HepG2 (cell line): ENCODE measurements around the gene SPCS1. TPM values are rescaled to one million over a fixed set of nuclear protein-coding genes. Genes with fewer than 3 reads are reported as not detected.

Experiments used
- AGO2 ChIP-seq: fragments of 200-400 bp; formaldehyde crosslinking; optimal IDR thresholded peaks from 2 replicates; pipeline ENCODE3; 2017; ENCODE audit warnings: mild to moderate bottlenecking, low read depth, low read length, moderate library complexity
- AKAP8 ChIP-seq: sonication (generic); formaldehyde crosslinking; IDR thresholded peaks from 2 replicates; pipeline ENCODE4 v1.5.1; 2020; ENCODE audit warnings: mild to moderate bottlenecking, missing genetic modification reagents
- ESRRA ChIP-seq: sonication (generic); formaldehyde crosslinking; IDR thresholded peaks from 2 replicates; pipeline ENCODE4 v1.5.1; 2020; ENCODE audit warnings: mild to moderate bottlenecking, low read depth, missing genetic modification reagents
- HNF4A ChIP-seq: sonication (generic); formaldehyde crosslinking; IDR thresholded peaks from 2 replicates; pipeline ENCODE4 v1.4.0; 2020; ENCODE audit warnings: missing genetic modification reagents
- NPAS2 ChIP-seq: sonication (generic); formaldehyde crosslinking; IDR thresholded peaks from 2 replicates; pipeline ENCODE4 v1.8.0; 2022; ENCODE audit warnings: mild to moderate bottlenecking, missing genetic modification reagents, borderline replicate concordance
- PHF21A ChIP-seq: sonication (generic); formaldehyde crosslinking; IDR thresholded peaks from 2 replicates; pipeline ENCODE4 v1.5.0; 2020; ENCODE audit warnings: mild to moderate bottlenecking, missing genetic modification reagents
- SRSF1 ChIP-seq: fragments of 200-400 bp; formaldehyde crosslinking; optimal IDR thresholded peaks from 2 replicates; pipeline ENCODE3; 2017; ENCODE audit warnings: mild to moderate bottlenecking, low read depth, low read length, moderate library complexity
- SRY ChIP-seq: sonication (generic); formaldehyde crosslinking; IDR thresholded peaks from 2 replicates; pipeline ENCODE4 v1.8.0; 2022; ENCODE audit warnings: mild to moderate bottlenecking, missing genetic modification reagents
- ZFP37 ChIP-seq: sonication (generic); formaldehyde crosslinking; IDR thresholded peaks from 2 replicates; pipeline ENCODE4 v1.4.0; 2020; ENCODE audit warnings: missing genetic modification reagents, borderline replicate concordance
- ZNF232 ChIP-seq: sonication (generic); formaldehyde crosslinking; IDR thresholded peaks from 2 replicates; pipeline ENCODE4 v1.4.0; 2020; ENCODE audit warnings: missing genetic modification reagents, borderline replicate concordance
- ZNF333 ChIP-seq: sonication (generic); formaldehyde crosslinking; IDR thresholded peaks from 2 replicates; pipeline ENCODE4 v1.4.0; 2020; ENCODE audit warnings: mild to moderate bottlenecking, missing genetic modification reagents, borderline replicate concordance
- ZNF350 ChIP-seq: sonication (generic); formaldehyde crosslinking; IDR thresholded peaks from 2 replicates; pipeline ENCODE4 v1.4.0; 2020; ENCODE audit warnings: mild to moderate bottlenecking, low read depth, missing genetic modification reagents, borderline replicate concordance
- ZNF724P ChIP-seq: sonication (generic); formaldehyde crosslinking; IDR thresholded peaks from 2 replicates; pipeline ENCODE4 v1.8.0; 2022; ENCODE audit warnings: missing genetic modification reagents, borderline replicate concordance
- polyA plus RNA-seq, 8 experiments: library from polyadenylated mRNA; depleted of rRNA in 3 of 8; stranded (reverse) in 7 of 8; unstranded in 1 of 8; fragments of >200 nt; fragmentation: Illumina TruSeq in 4 of 8; extraction: Trizol in 4 of 8; gene quantifications; 2 replicates each; pipeline versions ENCODE4 v1.2.1 to v1.2.3, GENCODE V29; 2011 to 2016; ENCODE audit warnings: low read depth in 4 of 8, missing spikeins in 1 of 8, mixed read lengths in 1 of 8; ENCODE audit not compliant: insufficient read depth in 1 of 8
- total RNA-seq, 5 experiments: library from RNA; depleted of rRNA; stranded (reverse); fragments of >200 nt; fragmentation: Illumina TruSeq; extraction: Trizol; gene quantifications; 2 replicates each; pipeline ENCODE4 v1.2.3, GENCODE V29; 2016; ENCODE audit warnings: low read depth in 1 of 5
- TF ChIP-seq, protein P1 (sequence below): sonication (generic); formaldehyde crosslinking; IDR thresholded peaks from 2 replicates; pipeline ENCODE4 v1.4.0; 2020; ENCODE audit warnings: mild to moderate bottlenecking, missing genetic modification reagents
- TF ChIP-seq, protein P2 (sequence below): sonication (generic); formaldehyde crosslinking; IDR thresholded peaks from 2 replicates; pipeline ENCODE4 v1.4.0; 2020; ENCODE audit warnings: mild to moderate bottlenecking, missing genetic modification reagents
- TF ChIP-seq, protein P3 (sequence below): sonication (generic); formaldehyde crosslinking; IDR thresholded peaks from 2 replicates; pipeline ENCODE4 v1.4.0; 2020; ENCODE audit warnings: mild to moderate bottlenecking, low read depth, missing genetic modification reagents
- TF ChIP-seq, protein P4 (sequence below): sonication (generic); formaldehyde crosslinking; IDR thresholded peaks from 2 replicates; pipeline ENCODE4 v1.4.0; 2020; ENCODE audit warnings: missing genetic modification reagents
- TF ChIP-seq, protein P5 (sequence below): sonication (generic); formaldehyde crosslinking; IDR thresholded peaks from 2 replicates; pipeline ENCODE4 v1.8.1; 2023; ENCODE audit warnings: missing genetic modification reagents, mild to moderate bottlenecking, borderline replicate concordance
- TF ChIP-seq, protein P6 (sequence below): sonication (generic); formaldehyde crosslinking; IDR thresholded peaks from 2 replicates; pipeline ENCODE4 v1.4.0; 2020; ENCODE audit warnings: mild to moderate bottlenecking, missing genetic modification reagents, borderline replicate concordance

Gene SPCS1
- total and polyA plus RNA-seq, 2 of the 13 experiments (the other 11 are each of a cell fraction or from before 2014, with no cell fraction given): 84.6 to 120 TPM

DNA sequence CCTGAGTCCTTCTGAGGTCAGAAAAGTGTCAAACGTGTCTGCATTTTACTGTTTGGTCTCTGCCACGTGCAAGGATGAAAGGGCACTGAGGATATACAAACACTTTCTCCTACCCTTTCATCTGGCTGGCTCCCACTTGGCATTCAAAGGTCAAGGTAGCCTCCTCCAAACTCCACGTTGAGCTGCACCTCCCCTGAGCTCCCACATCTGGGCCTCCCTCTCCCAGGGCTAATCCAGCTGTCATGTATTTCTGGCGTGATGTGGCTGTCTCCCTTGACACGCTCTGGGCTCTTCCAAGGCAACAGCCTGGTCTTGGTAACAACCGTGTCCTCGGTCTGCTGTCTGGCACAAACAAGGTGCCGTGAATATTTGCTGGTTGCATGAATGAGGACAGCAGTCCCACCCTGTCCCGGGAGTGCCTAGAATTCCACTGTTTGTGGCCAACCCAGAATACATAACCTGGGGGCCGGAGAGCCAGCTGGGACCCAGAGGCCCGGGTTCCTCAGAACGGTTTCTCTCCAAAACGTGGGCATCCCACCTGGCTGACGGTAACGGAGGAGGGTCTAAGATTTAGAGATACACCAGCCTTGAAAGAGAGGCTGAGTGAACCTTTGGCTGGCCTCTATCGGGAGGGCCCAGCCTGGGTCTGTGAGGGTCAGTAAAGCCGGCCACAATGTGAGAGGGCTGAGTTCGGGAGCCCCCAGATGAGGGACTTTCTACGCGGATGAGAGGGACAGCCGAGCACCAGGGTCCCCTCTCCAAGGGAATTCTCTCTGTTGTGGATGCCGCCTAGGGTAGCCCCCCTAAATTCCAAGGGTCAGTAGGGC lies 1.1 kb upstream of the SPCS1 start (continued):
- TF ChIP-seq ZNF232 (CRISPR knock-in tag): peak; percentile 68; the same call in 1 of the 2 replicates
- peak; percentile 94 for TF ChIP-seq HNF4A (CRISPR knock-in tag)
- TF ChIP-seq SRSF1: no peak
- TF ChIP-seq AGO2: no peak
- TF ChIP-seq SRY: no peak
- no peak for TF ChIP-seq ZFP37 (CRISPR knock-in tag)
- 0 out of 2 replicates have a peak, but pooled peaks have one; percentile 42 for TF ChIP-seq AKAP8 (CRISPR knock-in tag)
- no peak for TF ChIP-seq ZNF724P
- TF ChIP-seq, protein P1, sequence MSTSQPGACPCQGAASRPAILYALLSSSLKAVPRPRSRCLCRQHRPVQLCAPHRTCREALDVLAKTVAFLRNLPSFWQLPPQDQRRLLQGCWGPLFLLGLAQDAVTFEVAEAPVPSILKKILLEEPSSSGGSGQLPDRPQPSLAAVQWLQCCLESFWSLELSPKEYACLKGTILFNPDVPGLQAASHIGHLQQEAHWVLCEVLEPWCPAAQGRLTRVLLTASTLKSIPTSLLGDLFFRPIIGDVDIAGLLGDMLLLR (CRISPR knock-in tag): peak; percentile 83; the same call in 1 of the 2 replicates
- TF ChIP-seq PHF21A (CRISPR knock-in tag): peak; percentile 67
- no peak for TF ChIP-seq NPAS2
- TF ChIP-seq, protein P2, sequence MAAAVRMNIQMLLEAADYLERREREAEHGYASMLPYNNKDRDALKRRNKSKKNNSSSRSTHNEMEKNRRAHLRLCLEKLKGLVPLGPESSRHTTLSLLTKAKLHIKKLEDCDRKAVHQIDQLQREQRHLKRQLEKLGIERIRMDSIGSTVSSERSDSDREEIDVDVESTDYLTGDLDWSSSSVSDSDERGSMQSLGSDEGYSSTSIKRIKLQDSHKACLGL (CRISPR knock-in tag): peak; percentile 70; the same call in 1 of the 2 replicates
- no peak for TF ChIP-seq ZNF333
- TF ChIP-seq, protein P3, sequence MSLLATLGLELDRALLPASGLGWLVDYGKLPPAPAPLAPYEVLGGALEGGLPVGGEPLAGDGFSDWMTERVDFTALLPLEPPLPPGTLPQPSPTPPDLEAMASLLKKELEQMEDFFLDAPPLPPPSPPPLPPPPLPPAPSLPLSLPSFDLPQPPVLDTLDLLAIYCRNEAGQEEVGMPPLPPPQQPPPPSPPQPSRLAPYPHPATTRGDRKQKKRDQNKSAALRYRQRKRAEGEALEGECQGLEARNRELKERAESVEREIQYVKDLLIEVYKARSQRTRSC: no peak
- peak; percentile 59 for TF ChIP-seq ESRRA
- TF ChIP-seq, protein P4, sequence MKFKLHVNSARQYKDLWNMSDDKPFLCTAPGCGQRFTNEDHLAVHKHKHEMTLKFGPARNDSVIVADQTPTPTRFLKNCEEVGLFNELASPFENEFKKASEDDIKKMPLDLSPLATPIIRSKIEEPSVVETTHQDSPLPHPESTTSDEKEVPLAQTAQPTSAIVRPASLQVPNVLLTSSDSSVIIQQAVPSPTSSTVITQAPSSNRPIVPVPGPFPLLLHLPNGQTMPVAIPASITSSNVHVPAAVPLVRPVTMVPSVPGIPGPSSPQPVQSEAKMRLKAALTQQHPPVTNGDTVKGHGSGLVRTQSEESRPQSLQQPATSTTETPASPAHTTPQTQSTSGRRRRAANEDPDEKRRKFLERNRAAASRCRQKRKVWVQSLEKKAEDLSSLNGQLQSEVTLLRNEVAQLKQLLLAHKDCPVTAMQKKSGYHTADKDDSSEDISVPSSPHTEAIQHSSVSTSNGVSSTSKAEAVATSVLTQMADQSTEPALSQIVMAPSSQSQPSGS (CRISPR knock-in tag): peak; percentile 81
- TF ChIP-seq, protein P5, sequence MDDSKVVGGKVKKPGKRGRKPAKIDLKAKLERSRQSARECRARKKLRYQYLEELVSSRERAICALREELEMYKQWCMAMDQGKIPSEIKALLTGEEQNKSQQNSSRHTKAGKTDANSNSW (CRISPR knock-in tag): no peak
- TF ChIP-seq, protein P6, sequence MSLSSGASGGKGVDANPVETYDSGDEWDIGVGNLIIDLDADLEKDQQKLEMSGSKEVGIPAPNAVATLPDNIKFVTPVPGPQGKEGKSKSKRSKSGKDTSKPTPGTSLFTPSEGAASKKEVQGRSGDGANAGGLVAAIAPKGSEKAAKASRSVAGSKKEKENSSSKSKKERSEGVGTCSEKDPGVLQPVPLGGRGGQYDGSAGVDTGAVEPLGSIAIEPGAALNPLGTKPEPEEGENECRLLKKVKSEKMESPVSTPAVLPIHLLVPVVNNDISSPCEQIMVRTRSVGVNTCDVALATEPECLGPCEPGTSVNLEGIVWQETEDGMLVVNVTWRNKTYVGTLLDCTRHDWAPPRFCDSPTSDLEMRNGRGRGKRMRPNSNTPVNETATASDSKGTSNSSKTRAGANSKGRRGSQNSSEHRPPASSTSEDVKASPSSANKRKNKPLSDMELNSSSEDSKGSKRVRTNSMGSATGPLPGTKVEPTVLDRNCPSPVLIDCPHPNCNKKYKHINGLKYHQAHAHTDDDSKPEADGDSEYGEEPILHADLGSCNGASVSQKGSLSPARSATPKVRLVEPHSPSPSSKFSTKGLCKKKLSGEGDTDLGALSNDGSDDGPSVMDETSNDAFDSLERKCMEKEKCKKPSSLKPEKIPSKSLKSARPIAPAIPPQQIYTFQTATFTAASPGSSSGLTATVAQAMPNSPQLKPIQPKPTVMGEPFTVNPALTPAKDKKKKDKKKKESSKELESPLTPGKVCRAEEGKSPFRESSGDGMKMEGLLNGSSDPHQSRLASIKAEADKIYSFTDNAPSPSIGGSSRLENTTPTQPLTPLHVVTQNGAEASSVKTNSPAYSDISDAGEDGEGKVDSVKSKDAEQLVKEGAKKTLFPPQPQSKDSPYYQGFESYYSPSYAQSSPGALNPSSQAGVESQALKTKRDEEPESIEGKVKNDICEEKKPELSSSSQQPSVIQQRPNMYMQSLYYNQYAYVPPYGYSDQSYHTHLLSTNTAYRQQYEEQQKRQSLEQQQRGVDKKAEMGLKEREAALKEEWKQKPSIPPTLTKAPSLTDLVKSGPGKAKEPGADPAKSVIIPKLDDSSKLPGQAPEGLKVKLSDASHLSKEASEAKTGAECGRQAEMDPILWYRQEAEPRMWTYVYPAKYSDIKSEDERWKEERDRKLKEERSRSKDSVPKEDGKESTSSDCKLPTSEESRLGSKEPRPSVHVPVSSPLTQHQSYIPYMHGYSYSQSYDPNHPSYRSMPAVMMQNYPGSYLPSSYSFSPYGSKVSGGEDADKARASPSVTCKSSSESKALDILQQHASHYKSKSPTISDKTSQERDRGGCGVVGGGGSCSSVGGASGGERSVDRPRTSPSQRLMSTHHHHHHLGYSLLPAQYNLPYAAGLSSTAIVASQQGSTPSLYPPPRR (CRISPR knock-in tag): peak; percentile 94
- peak; percentile 82 for TF ChIP-seq ZNF350
